ENCODE measurements around the gene TMEM167B.

DNA sequence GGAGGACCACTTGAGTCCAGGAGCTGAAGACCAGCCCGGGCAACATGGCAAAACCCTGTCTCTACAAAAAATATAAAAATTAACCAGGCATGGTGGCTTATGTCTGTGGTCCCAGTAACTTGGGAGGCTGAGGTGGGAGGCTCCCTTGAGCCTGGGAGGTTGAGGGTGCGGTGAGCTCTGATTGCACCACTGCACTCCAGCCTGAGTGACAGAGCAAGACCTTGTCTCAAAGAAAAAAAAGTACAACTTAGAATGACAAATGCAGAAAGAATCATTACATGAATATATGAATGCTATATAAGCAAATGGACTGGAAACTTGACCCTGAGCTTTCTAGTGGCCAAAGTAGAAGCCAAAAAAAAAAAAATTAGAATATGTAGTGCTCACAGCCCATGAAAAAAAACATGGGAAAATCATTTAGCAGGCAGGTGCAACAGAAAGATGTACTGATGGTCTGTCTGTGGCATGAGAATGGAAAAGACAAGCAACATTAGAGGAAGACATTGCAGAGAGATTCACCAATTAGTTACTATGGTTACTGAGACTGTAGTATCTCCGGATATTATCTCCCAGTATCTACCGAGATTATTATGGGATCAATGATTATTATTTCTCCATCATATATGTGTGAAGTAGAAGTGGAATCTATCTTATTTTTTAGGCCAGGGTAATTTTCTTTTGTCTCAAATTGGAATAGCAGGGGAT lies 42.6 kb downstream of the TMEM167B start:
- TF ChIP-seq, protein P1, sequence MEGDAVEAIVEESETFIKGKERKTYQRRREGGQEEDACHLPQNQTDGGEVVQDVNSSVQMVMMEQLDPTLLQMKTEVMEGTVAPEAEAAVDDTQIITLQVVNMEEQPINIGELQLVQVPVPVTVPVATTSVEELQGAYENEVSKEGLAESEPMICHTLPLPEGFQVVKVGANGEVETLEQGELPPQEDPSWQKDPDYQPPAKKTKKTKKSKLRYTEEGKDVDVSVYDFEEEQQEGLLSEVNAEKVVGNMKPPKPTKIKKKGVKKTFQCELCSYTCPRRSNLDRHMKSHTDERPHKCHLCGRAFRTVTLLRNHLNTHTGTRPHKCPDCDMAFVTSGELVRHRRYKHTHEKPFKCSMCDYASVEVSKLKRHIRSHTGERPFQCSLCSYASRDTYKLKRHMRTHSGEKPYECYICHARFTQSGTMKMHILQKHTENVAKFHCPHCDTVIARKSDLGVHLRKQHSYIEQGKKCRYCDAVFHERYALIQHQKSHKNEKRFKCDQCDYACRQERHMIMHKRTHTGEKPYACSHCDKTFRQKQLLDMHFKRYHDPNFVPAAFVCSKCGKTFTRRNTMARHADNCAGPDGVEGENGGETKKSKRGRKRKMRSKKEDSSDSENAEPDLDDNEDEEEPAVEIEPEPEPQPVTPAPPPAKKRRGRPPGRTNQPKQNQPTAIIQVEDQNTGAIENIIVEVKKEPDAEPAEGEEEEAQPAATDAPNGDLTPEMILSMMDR (conservative IDR thresholded peaks at IDR 0.05) = no peak
- TF ChIP-seq EZH2 (IDR thresholded peaks at IDR 0.05; ENCODE audit: low read depth) = no peak

Data from PC-9 (cell line).